B cell (primary cell): ENCODE data around the gene KLHL41. TPM values are rescaled to one million over a fixed set of nuclear protein-coding genes. Genes with fewer than 3 reads are reported as not detected.

Source experiments
- ATAC-seq: fragments of 200-7000 bp; cut with Tn5 transposase; one replicate; pipeline ENCODE4 v1.10.0; 2021; ENCODE audit warnings: low read depth, mild to moderate bottlenecking, moderate number of reproducible peaks, moderate library complexity
- CTCF ChIA-PET: fragments of 350-600 bp; sonication (Branson Sonifier 250); formaldehyde crosslinking; loops from one replicate; lab custom pipeline; 2021; ENCODE audit warnings: antibody characterized with exemption, inconsistent platforms; lab: Charles Lee
- POLR2A ChIA-PET: fragments of 350-600 bp; sonication (Branson Sonifier 250); formaldehyde crosslinking; loops from one replicate; lab custom pipeline; 2021; ENCODE audit warnings: antibody characterized with exemption; lab: Charles Lee
- DNase-seq: peaks from one replicate; pipeline ENCODE4 v3.0.0; 2013
- H2AFZ ChIP-seq: 2 replicates; pipeline ENCODE4 v1.6.1; 2012; ENCODE audit warnings: mild to moderate bottlenecking, low read depth, low read length; ENCODE audit not compliant: insufficient read depth, poor library complexity, severe bottlenecking
- H3K27ac ChIP-seq, 2 donors: 1 replicate in 1 of 2; 2 replicates in 1 of 2; pipeline ENCODE4 v1.5.1; 2012 to 2013; ENCODE audit warnings: low read length in 2 of 2, mild to moderate bottlenecking in 2 of 2, moderate library complexity in 1 of 2
- H3K27me3 ChIP-seq, 4 experiments: fragments of 200-600 bp in 1 of 4; sonication (generic) in 1 of 4; replicated peaks in 1 of 4; 1 replicate in 2 of 4; 2 replicates in 2 of 4; pipeline versions ENCODE4 v1.6.1 to v1.7.0; 2013 to 2016; ENCODE audit warnings: low read length in 3 of 4, mild to moderate bottlenecking in 2 of 4, mixed read lengths in 1 of 4, moderate library complexity in 1 of 4; ENCODE audit not compliant: insufficient read depth in 4 of 4, control insufficient read depth in 3 of 4; ENCODE audit errors: control extremely low read depth in 1 of 4
- H3K36me3 ChIP-seq, 2 experiments: replicated peaks in 1 of 2; 1 replicate in 1 of 2; 2 replicates in 1 of 2; pipeline versions ENCODE4 v1.6.1 to v1.7.1; 2013; ENCODE audit warnings: low read length in 1 of 2; ENCODE audit not compliant: insufficient read depth in 2 of 2, control insufficient read depth in 1 of 2; ENCODE audit errors: control extremely low read depth in 1 of 2, extremely low read depth in 1 of 2
- H3K4me1 ChIP-seq, 2 donors: fragments of 200-600 bp in 1 of 2; sonication (generic) in 1 of 2; 1 replicate in 1 of 2; 2 replicates in 1 of 2; pipeline versions ENCODE4 v1.5.1 to v1.6.1; 2013 to 2017; ENCODE audit warnings: low read length in 2 of 2; ENCODE audit not compliant: control insufficient read depth in 2 of 2, insufficient read depth in 2 of 2
- H3K4me2 ChIP-seq: replicated peaks from 2 replicates; pipeline ENCODE3; 2012; ENCODE audit warnings: mild to moderate bottlenecking, low read depth, low read length; ENCODE audit not compliant: poor library complexity, severe bottlenecking
- H3K4me3 ChIP-seq, 5 experiments: fragments of 200-600 bp in 1 of 5; sonication (generic) in 1 of 5; 1 replicate in 3 of 5; 2 replicates in 2 of 5; pipeline versions ENCODE4 v1.5.1 to v1.7.0; 2011 to 2016; ENCODE audit warnings: low read length in 4 of 5, mild to moderate bottlenecking in 4 of 5, low read depth in 2 of 5, control low read depth in 1 of 5, moderate library complexity in 1 of 5; ENCODE audit not compliant: insufficient read depth in 1 of 5; ENCODE audit errors: control extremely low read depth in 1 of 5, extremely low read depth in 1 of 5
- H3K79me2 ChIP-seq: fragments of 200-600 bp; sonication (generic); one replicate; pipeline ENCODE4 v1.6.0; 2016; ENCODE audit warnings: low read length; ENCODE audit not compliant: control insufficient read depth, insufficient read depth
- H3K9ac ChIP-seq: fragments of 200-600 bp; sonication (generic); 2 replicates; pipeline ENCODE4 v1.6.1; 2017; ENCODE audit warnings: mild to moderate bottlenecking, low read length, moderate library complexity
- H3K9me3 ChIP-seq, 3 donors: one replicate each; pipeline versions ENCODE4 v1.6.1 to v1.7.1; 2013; ENCODE audit warnings: low read length in 2 of 3; ENCODE audit not compliant: control insufficient read depth in 2 of 3, insufficient read depth in 1 of 3; ENCODE audit errors: control extremely low read depth in 1 of 3
- H4K20me1 ChIP-seq: 2 replicates; pipeline ENCODE4 v1.6.0; 2012; ENCODE audit warnings: mild to moderate bottlenecking, low read length; ENCODE audit not compliant: insufficient read depth, control insufficient read depth, poor library complexity, severe bottlenecking
- H3K27ac Mint-ChIP-seq: one replicate; pipeline ENCODE4 v1.8.0; 2021; ENCODE audit warnings: mixed read lengths
- H3K27me3 Mint-ChIP-seq: one replicate; pipeline ENCODE4 v1.8.0; 2021; ENCODE audit warnings: mixed read lengths
- H3K4me1 Mint-ChIP-seq: one replicate; pipeline ENCODE4 v1.8.0; 2021; ENCODE audit warnings: mixed read lengths
- H3K4me3 Mint-ChIP-seq: one replicate; pipeline ENCODE4 v1.8.0; 2021; ENCODE audit warnings: mixed read lengths
- H3K9me3 Mint-ChIP-seq: one replicate; pipeline ENCODE4 v1.8.0; 2022; ENCODE audit warnings: mixed read lengths; ENCODE audit not compliant: insufficient read depth
- EZH2 ChIP-seq: IDR thresholded peaks from 2 replicates; pipeline ENCODE4 v1.6.1; 2012; ENCODE audit warnings: borderline replicate concordance, low read depth, mild to moderate bottlenecking, moderate library complexity, low read length; ENCODE audit not compliant: insufficient read depth, poor library complexity, severe bottlenecking
- WGBS: methylation state at CpG from one replicate; pipeline ENCODE4 v1.1.5; 2013; ENCODE audit warnings: missing lambda C conversion rate; ENCODE audit not compliant: insufficient coverage; 5-methylcytosine and 5-hydroxymethylcytosine counted together
- intact Hi-C: fragments of 100-400 bp; cut with micrococcal nuclease; formaldehyde crosslinking; loops from one replicate; pipeline ENCODE4 v1.10.0; 2022
- polyA plus RNA-seq: library from polyadenylated mRNA; depleted of rRNA; stranded (reverse); fragments of >200 nt; gene quantifications from 2 replicates; pipeline ENCODE4 v1.2.3, GENCODE V29; 2012
- total RNA-seq, 2 donors: library from RNA; stranded (reverse); fragments of 120-200 nt in 1 of 2; gene quantifications; 1 replicate in 1 of 2; 2 replicates in 1 of 2; pipeline versions ENCODE4 v1.2.3 to v1.2.4, GENCODE V29; 2013 to 2022
- TF ChIP-seq, protein P1 (sequence below): fragments of 200-600 bp; IDR thresholded peaks from one replicate; pipeline ENCODE4 v1.8.0; 2022; ENCODE audit warnings: antibody characterized with exemption, mild to moderate bottlenecking

KLHL41 gene
- total and polyA plus RNA-seq, 2 donors (not counting 1 experiment from before 2014, with no cell fraction given), result 0.03 to 0.27 TPM

GRCh38 chr2:169523681-169524080, 14.2 kb downstream of the KLHL41 start:
- no peak for DNase-seq
- H3K36me3 ChIP-seq, result no peaks in the 10 kb centered on the region
- intact Hi-C loops, result no loop called here
- POLR2A ChIA-PET, result no interaction called here
- H3K9me3 ChIP-seq, result no peaks in the 10 kb centered on the region
- no peak overlapping the region for H3K4me2 ChIP-seq
- H3K79me2 ChIP-seq, result no peaks in the 10 kb centered on the region
- Mint-ChIP-seq H3K4me3 (no peak overlapping the region), H3K27ac (no peak overlapping the region), H3K4me1 (no peaks in the 10 kb centered on the region), H3K27me3 (no peaks in the 10 kb centered on the region), H3K9me3 (no peaks in the 10 kb centered on the region)
- H4K20me1 ChIP-seq, result no peaks in the 10 kb centered on the region
- WGBS, result no CpG with 5 or more reads among the region's 5 CpGs
- H3K4me3 ChIP-seq, result no peak overlapping the region
- H3K27me3 ChIP-seq, result no peaks in the 10 kb centered on the region
- H3K9ac ChIP-seq, result no peak overlapping the region
- H3K4me1 ChIP-seq, result no peaks in the 10 kb centered on the region
- no peak overlapping the region for H2AFZ ChIP-seq
- CTCF ChIA-PET, result no interaction called here
- no peak for ATAC-seq
- TF ChIP-seq, protein P1, sequence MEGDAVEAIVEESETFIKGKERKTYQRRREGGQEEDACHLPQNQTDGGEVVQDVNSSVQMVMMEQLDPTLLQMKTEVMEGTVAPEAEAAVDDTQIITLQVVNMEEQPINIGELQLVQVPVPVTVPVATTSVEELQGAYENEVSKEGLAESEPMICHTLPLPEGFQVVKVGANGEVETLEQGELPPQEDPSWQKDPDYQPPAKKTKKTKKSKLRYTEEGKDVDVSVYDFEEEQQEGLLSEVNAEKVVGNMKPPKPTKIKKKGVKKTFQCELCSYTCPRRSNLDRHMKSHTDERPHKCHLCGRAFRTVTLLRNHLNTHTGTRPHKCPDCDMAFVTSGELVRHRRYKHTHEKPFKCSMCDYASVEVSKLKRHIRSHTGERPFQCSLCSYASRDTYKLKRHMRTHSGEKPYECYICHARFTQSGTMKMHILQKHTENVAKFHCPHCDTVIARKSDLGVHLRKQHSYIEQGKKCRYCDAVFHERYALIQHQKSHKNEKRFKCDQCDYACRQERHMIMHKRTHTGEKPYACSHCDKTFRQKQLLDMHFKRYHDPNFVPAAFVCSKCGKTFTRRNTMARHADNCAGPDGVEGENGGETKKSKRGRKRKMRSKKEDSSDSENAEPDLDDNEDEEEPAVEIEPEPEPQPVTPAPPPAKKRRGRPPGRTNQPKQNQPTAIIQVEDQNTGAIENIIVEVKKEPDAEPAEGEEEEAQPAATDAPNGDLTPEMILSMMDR, result no peak
- no peak for TF ChIP-seq EZH2
- H3K27ac ChIP-seq, result no peak overlapping the region

GRCh38 chr2:169525434-169525833, 15.9 kb downstream of the KLHL41 start:
- H3K36me3 ChIP-seq, result peaks cover 0 to 1% of the 10 kb centered on the region in 2 experiments
- H3K79me2 ChIP-seq, result no peaks in the 10 kb centered on the region
- no peak overlapping the region for H3K9ac ChIP-seq
- no peaks in the 10 kb centered on the region for H3K27me3 ChIP-seq
- H3K27ac Mint-ChIP-seq, result no peak overlapping the region
- no peak for ATAC-seq
- no peaks in the 10 kb centered on the region for H3K4me1 ChIP-seq
- no CpG with 5 or more reads among the region's 2 CpGs for WGBS
- TF ChIP-seq, protein P1, result no peak
- no peak for TF ChIP-seq EZH2
- H3K9me3 ChIP-seq, result no peaks in the 10 kb centered on the region
- no peaks in the 10 kb centered on the region for H3K27me3 Mint-ChIP-seq
- H3K4me1 Mint-ChIP-seq, result no peaks in the 10 kb centered on the region
- no peaks in the 10 kb centered on the region for H4K20me1 ChIP-seq
- POLR2A ChIA-PET, result no interaction called here
- H3K27ac ChIP-seq, result no peak overlapping the region
- no peak overlapping the region for H3K4me3 Mint-ChIP-seq
- no peak overlapping the region for H2AFZ ChIP-seq
- no peaks in the 10 kb centered on the region for H3K9me3 Mint-ChIP-seq
- no peak overlapping the region for H3K4me2 ChIP-seq
- intact Hi-C loops, result no loop called here
- DNase-seq, result no peak
- H3K4me3 ChIP-seq, result no peak overlapping the region
- CTCF ChIA-PET, result interaction anchor here (1.0 kb wide), 1 partner anchor 274 kb away, joined by 3 read pairs; the partner anchor contains the start of gene SSB
